Effector memory CD8-positive, alpha-beta T cell (primary cell): Measurements from ENCODE around the gene DCTD.
A peak's percentile ranks its signal among the peaks of the same experiment; 100 is the strongest.

Source experiments
- ATAC-seq: fragments of 150-1000 bp; cut with Tn5 transposase; replicated peaks from 2 replicates; pipeline ENCODE4 v1.10.0; 2021; ENCODE audit warnings: mild to moderate bottlenecking, moderate library complexity
- DNase-seq, 3 experiments: peaks; one replicate each; pipeline ENCODE4 v3.0.0; 2021
- H3K27ac Mint-ChIP-seq, 2 donors: one replicate each; pipeline ENCODE4 v1.8.0; 2022; ENCODE audit warnings: mild to moderate bottlenecking in 2 of 2, mixed read lengths in 2 of 2, moderate library complexity in 2 of 2
- H3K27me3 Mint-ChIP-seq, 2 donors: one replicate each; pipeline ENCODE4 v1.8.0; 2022; ENCODE audit warnings: mixed read lengths in 2 of 2
- H3K36me3 Mint-ChIP-seq: one replicate; pipeline ENCODE4 v1.8.0; 2022; ENCODE audit warnings: mild to moderate bottlenecking, moderate library complexity, mixed read lengths; ENCODE audit not compliant: insufficient read depth
- H3K4me1 Mint-ChIP-seq, 2 donors: one replicate each; pipeline ENCODE4 v1.8.0; 2022; ENCODE audit warnings: low read depth in 2 of 2, mixed read lengths in 2 of 2
- H3K4me3 Mint-ChIP-seq, 2 donors: one replicate each; pipeline ENCODE4 v1.8.0; 2022; ENCODE audit warnings: mild to moderate bottlenecking in 2 of 2, mixed read lengths in 2 of 2, moderate library complexity in 2 of 2
- H3K9me3 Mint-ChIP-seq, 2 donors: one replicate each; pipeline ENCODE4 v1.8.0; 2022; ENCODE audit warnings: mixed read lengths in 2 of 2

DCTD gene

GRCh38 chr4:182847576-182848450 lies 69.4 kb downstream of the DCTD start:
- no peak for ATAC-seq
- no peak overlapping the region for H3K27ac Mint-ChIP-seq
- H3K9me3 Mint-ChIP-seq: no peaks in the 10 kb centered on the region
- H3K36me3 Mint-ChIP-seq: peaks cover 3% of the 10 kb centered on the region
- no peak overlapping the region for H3K4me3 Mint-ChIP-seq
- no peaks in the 10 kb centered on the region for H3K4me1 Mint-ChIP-seq
- no peak for DNase-seq
- peaks cover 34 to 43% of the 10 kb centered on the region in 2 donors for H3K27me3 Mint-ChIP-seq

- Mint-ChIP-seq H3K36me3 (peaks cover 3% of the 10 kb centered on the region), H3K27me3 (peaks cover 34 to 50% of the 10 kb centered on the region in 2 donors), H3K27ac (peak overlapping the region in 1 of 2 donors; percentile 33), H3K4me1 (no peaks in the 10 kb centered on the region), H3K4me3 (no peak overlapping the region), H3K9me3 (no peaks in the 10 kb centered on the region)
- DNase-seq: no peak
- no peak for ATAC-seq
Observed at GRCh38 chr4:182846036-182846435, 71.2 kb downstream of the DCTD start.

GRCh38 chr4:182845618-182846017 lies 71.6 kb downstream of the DCTD start:
- peaks cover 34 to 54% of the 10 kb centered on the region in 2 donors for H3K27me3 Mint-ChIP-seq
- no peaks in the 10 kb centered on the region for H3K9me3 Mint-ChIP-seq
- H3K27ac Mint-ChIP-seq: no peak overlapping the region
- no peaks in the 10 kb centered on the region for H3K4me1 Mint-ChIP-seq
- ATAC-seq (no peak), DNase-seq (no peak)
- H3K36me3 Mint-ChIP-seq: peaks cover 3% of the 10 kb centered on the region
- H3K4me3 Mint-ChIP-seq: no peak overlapping the region

- Mint-ChIP-seq H3K36me3 (no peaks in the 10 kb centered on the region), H3K4me1 (no peaks in the 10 kb centered on the region), H3K4me3 (no peak overlapping the region), H3K27me3 (peaks cover 41 to 71% of the 10 kb centered on the region in 2 donors), H3K27ac (no peak overlapping the region), H3K9me3 (no peaks in the 10 kb centered on the region)
- ATAC-seq: no peak
- DNase-seq: no peak
Observed at GRCh38 chr4:182843808-182844325, 73.3 kb downstream of the DCTD start.

- H3K9me3 Mint-ChIP-seq: no peaks in the 10 kb centered on the region
- H3K4me1 Mint-ChIP-seq: no peaks in the 10 kb centered on the region
- H3K27me3 Mint-ChIP-seq: peaks cover 47 to 81% of the 10 kb centered on the region in 2 donors
- H3K36me3 Mint-ChIP-seq: no peaks in the 10 kb centered on the region
- no peak overlapping the region for H3K27ac Mint-ChIP-seq
- no peak for DNase-seq
- no peak for ATAC-seq
- no peak overlapping the region for H3K4me3 Mint-ChIP-seq
Observed at GRCh38 chr4:182842759-182843390, 74.3 kb downstream of the DCTD start.

- Mint-ChIP-seq H3K27ac (no peak overlapping the region), H3K27me3 (peaks cover 54 to 82% of the 10 kb centered on the region in 2 donors), H3K9me3 (no peaks in the 10 kb centered on the region), H3K4me1 (peaks cover 0 to under 1% of the 10 kb centered on the region in 2 donors), H3K4me3 (no peak overlapping the region), H3K36me3 (no peaks in the 10 kb centered on the region)
- ATAC-seq (no peak), DNase-seq (no peak)
Observed at GRCh38 chr4:182842104-182842600, 75.0 kb downstream of the DCTD start.

GRCh38 chr4:182840108-182840507 lies 77.1 kb downstream of the DCTD start:
- Mint-ChIP-seq H3K27ac (peak overlapping the region; percentile 26 to 41), H3K4me1 (peaks cover 2 to 8% of the 10 kb centered on the region in 2 donors), H3K4me3 (no peak overlapping the region), H3K27me3 (peaks cover 58 to 84% of the 10 kb centered on the region in 2 donors), H3K9me3 (no peaks in the 10 kb centered on the region), H3K36me3 (no peaks in the 10 kb centered on the region)
- ATAC-seq: no peak
- no peak for DNase-seq
